ENCODE measurements around the gene SMARCAD1.

GRCh38 chr4:94333866-94334265 lies 126.2 kb downstream of the SMARCAD1 start:
- TF ChIP-seq, protein P1, sequence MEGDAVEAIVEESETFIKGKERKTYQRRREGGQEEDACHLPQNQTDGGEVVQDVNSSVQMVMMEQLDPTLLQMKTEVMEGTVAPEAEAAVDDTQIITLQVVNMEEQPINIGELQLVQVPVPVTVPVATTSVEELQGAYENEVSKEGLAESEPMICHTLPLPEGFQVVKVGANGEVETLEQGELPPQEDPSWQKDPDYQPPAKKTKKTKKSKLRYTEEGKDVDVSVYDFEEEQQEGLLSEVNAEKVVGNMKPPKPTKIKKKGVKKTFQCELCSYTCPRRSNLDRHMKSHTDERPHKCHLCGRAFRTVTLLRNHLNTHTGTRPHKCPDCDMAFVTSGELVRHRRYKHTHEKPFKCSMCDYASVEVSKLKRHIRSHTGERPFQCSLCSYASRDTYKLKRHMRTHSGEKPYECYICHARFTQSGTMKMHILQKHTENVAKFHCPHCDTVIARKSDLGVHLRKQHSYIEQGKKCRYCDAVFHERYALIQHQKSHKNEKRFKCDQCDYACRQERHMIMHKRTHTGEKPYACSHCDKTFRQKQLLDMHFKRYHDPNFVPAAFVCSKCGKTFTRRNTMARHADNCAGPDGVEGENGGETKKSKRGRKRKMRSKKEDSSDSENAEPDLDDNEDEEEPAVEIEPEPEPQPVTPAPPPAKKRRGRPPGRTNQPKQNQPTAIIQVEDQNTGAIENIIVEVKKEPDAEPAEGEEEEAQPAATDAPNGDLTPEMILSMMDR (optimal IDR thresholded peaks at IDR 0.05 in 1 of 3, IDR thresholded peaks at IDR 0.05 in 1 of 3, conservative IDR thresholded peaks at IDR 0.05 in 1 of 3; ENCODE audit: extremely low read depth in 1 of 3, insufficient read depth in 2 of 3, low read length in 3 of 3): no peak
- TF ChIP-seq EZH2 (IDR thresholded peaks at IDR 0.05; ENCODE audit: low read length): no peak

Measured in keratinocyte (primary cell).